Pancreas (tissue), 10 donors: Measurements from ENCODE around the gene TNRC6C. TPM values are rescaled to one million over a fixed set of nuclear protein-coding genes. Genes with fewer than 3 reads are reported as not detected.

Source experiments
- ATAC-seq, 4 donors: fragments of 200-7000 bp; cut with Tn5 transposase; one replicate each; pipeline versions ENCODE4 v1.8.0 to v1.9.1; 2020; ENCODE audit warnings: mild to moderate bottlenecking in 4 of 4, moderate library complexity in 4 of 4
- DNase-seq, 6 donors: peaks; one replicate each; pipeline ENCODE4 v3.0.0-alpha.2; 2020
- FAIRE-seq: peaks from 2 replicates; lab custom pipeline; 2012; peaks lifted over from hg19 to GRCh38; lab: Jason Lieb, UNC
- H3K27ac ChIP-seq, 4 donors: fragments of 200-600 bp; sonication (generic); 1 replicate in 3 of 4; 2 replicates in 1 of 4; pipeline versions ENCODE4 v1.5.0 to v1.8.0; 2020
- H3K27me3 ChIP-seq, 4 donors: fragments of 200-600 bp; one replicate each; pipeline ENCODE4 v1.8.0; 2021
- H3K36me3 ChIP-seq, 3 donors: fragments of 200-600 bp; sonication (generic) in 1 of 3; one replicate each; pipeline versions ENCODE4 v1.5.0 to v1.8.0; 2020 to 2021
- H3K4me1 ChIP-seq, 3 donors: fragments of 200-600 bp; one replicate each; pipeline ENCODE4 v1.8.0; 2021
- H3K4me3 ChIP-seq, 4 donors: fragments of 200-600 bp; sonication (generic) in 2 of 4; one replicate each; pipeline versions ENCODE4 v1.5.0 to v1.8.0; 2020 to 2021
- H3K9me3 ChIP-seq, 4 donors: fragments of 200-600 bp; one replicate each; pipeline ENCODE4 v1.8.0; 2021
- CTCF ChIP-seq, 4 donors: fragments of 200-600 bp; sonication (generic) in 3 of 4; IDR thresholded peaks; one replicate each; pipeline versions ENCODE4 v1.5.0 to v1.8.0; 2021; ENCODE audit warnings: antibody characterized with exemption in 4 of 4
- WGBS, 2 donors: extraction: QIAGEN DNeasy Blood & Tissue Kit; methylation state at CpG; one replicate each; pipeline ENCODE4 v1.1.7; 2013; 5-methylcytosine and 5-hydroxymethylcytosine counted together
- intact Hi-C, 3 donors: fragments of 100-400 bp; cut with DNase I; formaldehyde crosslinking; loops; one replicate each; pipeline versions ENCODE4 v1.11.1 to v1.14.2; 2022
- polyA plus RNA-seq, 2 donors: library from polyadenylated mRNA; stranded (reverse); fragments of 200-250 nt; gene quantifications; one replicate each; pipeline ENCODE4 v1.2.3, GENCODE V29; 2013
- total RNA-seq, 6 donors: library from RNA; stranded (reverse); fragmentation: NEBNext Ultra II Directional in 4 of 6; extraction: Animal tissue kit (Norgen Biotek cat#: 25700) in 4 of 6; gene quantifications; one replicate each; pipeline versions ENCODE4 v1.2.1 to v1.2.4, GENCODE V29; 2021 to 2023
- donor health status: healthy with polysubstance abuse.
- donor health status: DM: no; HTN: no; CAD: no; lungs with moderate emphysema.
- donor health status: DM: no; HTN: no; CAD: no.
- donor health status: control.
- donor health status: control.
- donor health status: Bipolar disorder and iron deficiency.
- donor health status: DM: yes; HTN: yes; CAD: no.
- donor health status: DM: no; HTN: no; CAD: no.
- donor health status: DM: no; HTN: no; CAD: no.
- donor health status: DM: yes; HTN: yes; CAD: no.

The TNRC6C gene
- total and polyA plus RNA-seq, 8 donors: 4.0 to 15.5 (median 7.7) TPM

- Histone ChIP-seq H3K27me3 (no peaks in the 10 kb centered on the region), H3K4me1 (no peaks in the 10 kb centered on the region), H3K36me3 (no peaks in the 10 kb centered on the region), H3K4me3 (no peak overlapping the region), H3K27ac (no peak overlapping the region), H3K9me3 (no peaks in the 10 kb centered on the region)
- FAIRE-seq (peak; percentile 78), DNase-seq (no peak), ATAC-seq (peak in 3 of 4 donors; percentile 40 to 59 (median 46))
- intact Hi-C loops: loop anchor here in 1 of 3 donors (10.0 kb wide), 1 partner anchor 475 kb away; no protein-coding TSS in a partner anchor
- TF ChIP-seq CTCF (IDR thresholded peaks at IDR 0.05): peak in 3 of 4 donors; percentile 10 to 36 (median 29)
Measured at GRCh38 chr17:78019367-78019975, 61.0 kb downstream of the TNRC6C start.

GRCh38 chr17:78019976-78020716 lies 61.6 kb downstream of the TNRC6C start:
- intact Hi-C loops: loop anchor here in 1 of 3 donors (10.0 kb wide), 1 partner anchor 475 kb away; no protein-coding TSS in a partner anchor

GRCh38 chr17:78020717-78021108 lies 62.2 kb downstream of the TNRC6C start:
- FAIRE-seq: no peak
- no peak for TF ChIP-seq CTCF (IDR thresholded peaks at IDR 0.05)
- Histone ChIP-seq H3K9me3 (no peaks in the 10 kb centered on the region), H3K4me1 (no peaks in the 10 kb centered on the region), H3K27me3 (no peaks in the 10 kb centered on the region), H3K36me3 (no peaks in the 10 kb centered on the region), H3K4me3 (no peak overlapping the region), H3K27ac (no peak overlapping the region)
- DNase-seq: no peak
- no peak for ATAC-seq
- 81 to 84% methylated on average over 1 of the region's 1 CpG for WGBS, 2 donors
- intact Hi-C loops: no loop called here

More at GRCh38 chr17:78019976-78020716, 61.6 kb downstream of the TNRC6C start:
- Histone ChIP-seq H3K4me1 (no peaks in the 10 kb centered on the region), H3K4me3 (no peak overlapping the region), H3K27ac (no peak overlapping the region), H3K36me3 (no peaks in the 10 kb centered on the region), H3K9me3 (no peaks in the 10 kb centered on the region), H3K27me3 (no peaks in the 10 kb centered on the region)
- DNase-seq (no peak), FAIRE-seq (no peak), ATAC-seq (no peak)
- whole genome bisulfite sequencing, 2 donors: 91 to 94% methylated on average over 6 of the region's 6 CpGs
- TF ChIP-seq CTCF (IDR thresholded peaks at IDR 0.05): no peak

- DNase-seq (no peak), FAIRE-seq (no peak), ATAC-seq (no peak)
- TF ChIP-seq CTCF (IDR thresholded peaks at IDR 0.05): no peak
- Histone ChIP-seq H3K36me3 (no peaks in the 10 kb centered on the region), H3K4me3 (no peak overlapping the region), H3K27me3 (no peaks in the 10 kb centered on the region), H3K27ac (no peak overlapping the region), H3K4me1 (no peaks in the 10 kb centered on the region), H3K9me3 (no peaks in the 10 kb centered on the region)
- 84 to 94% methylated on average over 2 of the region's 2 CpGs for WGBS, 2 donors
- intact Hi-C loops: no loop called here
Measured at GRCh38 chr17:78022425-78022824, 63.9 kb downstream of the TNRC6C start.

- no peak for FAIRE-seq
Measured at GRCh38 chr17:78023042-78023441, 64.5 kb downstream of the TNRC6C start.

More at GRCh38 chr17:78023042-78023441, 64.5 kb downstream of the TNRC6C start:
- no peak for DNase-seq
- Histone ChIP-seq H3K9me3 (no peaks in the 10 kb centered on the region), H3K27ac (no peak overlapping the region), H3K4me3 (no peak overlapping the region), H3K36me3 (no peaks in the 10 kb centered on the region), H3K27me3 (no peaks in the 10 kb centered on the region), H3K4me1 (no peaks in the 10 kb centered on the region)
- 87 to 90% methylated on average over 5 of the region's 5 CpGs for WGBS, 2 donors
- intact Hi-C loops: no loop called here
- TF ChIP-seq CTCF (IDR thresholded peaks at IDR 0.05): no peak
- no peak for ATAC-seq
